ENCODE measurements around the gene FPGS. TPM values are rescaled to one million over a fixed set of nuclear protein-coding genes. Genes with fewer than 3 reads are reported as not detected.

The FPGS gene
- total and polyA plus RNA-seq, 7 experiments from 2014 or later, result 37.3 to 123 (median 90.8) TPM

GRCh38 chr9:127773272-127773671, 29.4 kb upstream of the FPGS start:
- no peak for ATAC-seq
- no peak overlapping the region for H3K27ac ChIP-seq (ENCODE audit: low read depth, low read length)
- Mint-ChIP-seq H3K4me3 (peak overlapping the region in 2 of 10 donors; percentile 38 to 58), H3K9me3 (no peaks in the 10 kb centered on the region), H3K27ac (peak overlapping the region in 7 of 9 donors; percentile 73 to 96 (median 79)), H3K4me1 (peaks cover 37 to 69% (median 62%) of the 10 kb centered on the region in 7 donors), H3K27me3 (no peaks in the 10 kb centered on the region), H3K36me3 (peaks cover 4 to 36% (median 5%) of the 10 kb centered on the region in 5 donors)
- H3K27me3 ChIP-seq (ENCODE audit: control insufficient read depth in 2 of 2, insufficient read depth in 2 of 2, low read length in 2 of 2), result no peaks in the 10 kb centered on the region
- POLR2A ChIA-PET, result interaction anchor here (0.6 to 11.2 kb wide), 6 partner anchors 11 to 144 kb away, joined by 3 to 99 read pairs (median 3); partner anchors contain the start of genes CDK9, PTRH1 and TTC16
- DNase-seq, result no peak
- peaks cover 11 to 35% (median 20%) of the 10 kb centered on the region in 3 experiments for H3K36me3 ChIP-seq (ENCODE audit: control insufficient read depth in 2 of 3, insufficient read depth in 3 of 3, low read length in 3 of 3)
- no peaks in the 10 kb centered on the region for H3K9me3 ChIP-seq (ENCODE audit: control insufficient read depth in 2 of 3, low read length in 3 of 3)
- CTCF ChIA-PET, result interaction anchor here (0.6 to 1.5 kb wide), 3 partner anchors 10 to 257 kb away, joined by 3 to 5 read pairs (median 5); no protein-coding TSS in a partner anchor
- peaks cover 41 to 42% of the 10 kb centered on the region in 2 donors for H3K4me1 ChIP-seq (ENCODE audit: control insufficient read depth in 2 of 2, insufficient read depth in 2 of 2, low read length in 2 of 2)
- H3K4me3 ChIP-seq (ENCODE audit: low read length), result no peak overlapping the region
- intact Hi-C loops (cut with micrococcal nuclease), result loop anchor here (5.0 to 10.0 kb wide), 3 partner anchors 294 to 502 kb away; partner anchors contain the start of genes GOLGA2 (in 1 of the 2), NAIF1 (in 1 of the 2), PTGES2 (in 1 of the 2) and SLC25A25 (in 1 of the 2)

- POLR2A ChIA-PET, result interaction anchor here (3.4 kb wide), 1 partner anchor 11 kb away, joined by 30 read pairs; the partner anchor contains the start of gene CDK9
- H3K9me3 Mint-ChIP-seq, result no peaks in the 10 kb centered on the region
- Histone ChIP-seq H3K4me3 (ENCODE audit: low read length) (no peak overlapping the region), H3K4me1 (ENCODE audit: control insufficient read depth in 2 of 2, insufficient read depth in 2 of 2, low read length in 2 of 2) (peaks cover 36 to 37% of the 10 kb centered on the region in 2 donors), H3K9me3 (ENCODE audit: control insufficient read depth in 2 of 3, low read length in 3 of 3) (no peaks in the 10 kb centered on the region), H3K36me3 (ENCODE audit: control insufficient read depth in 2 of 3, insufficient read depth in 3 of 3, low read length in 3 of 3) (peaks cover 11 to 35% (median 20%) of the 10 kb centered on the region in 3 experiments), H3K27me3 (ENCODE audit: control insufficient read depth in 2 of 2, insufficient read depth in 2 of 2, low read length in 2 of 2) (no peaks in the 10 kb centered on the region), H3K27ac (ENCODE audit: low read depth, low read length) (peak overlapping the region; percentile 16)
- CTCF ChIA-PET, result interaction anchor here (1.5 to 2.7 kb wide), 2 partner anchors 9 to 11 kb away, joined by 5 to 12 read pairs; partner anchors contain the start of gene CDK9
- no peaks in the 10 kb centered on the region for H3K27me3 Mint-ChIP-seq
- no peak for ATAC-seq
- intact Hi-C loops (cut with micrococcal nuclease), result loop anchor here (5.0 to 10.0 kb wide), 3 partner anchors 293 to 501 kb away; partner anchors contain the start of genes GOLGA2 (in 1 of the 2), NAIF1 (in 1 of the 2), PTGES2 (in 1 of the 2) and SLC25A25 (in 1 of the 2)
- DNase-seq, result no peak
- H3K36me3 Mint-ChIP-seq, result peaks cover 4 to 33% (median 5%) of the 10 kb centered on the region in 5 donors
- peak overlapping the region; percentile 32 to 95 (median 77) for H3K27ac Mint-ChIP-seq
- H3K4me1 Mint-ChIP-seq, result peaks cover 30 to 65% (median 57%) of the 10 kb centered on the region in 7 donors
- peak overlapping the region in 7 of 10 donors; percentile 6 to 63 (median 38) for H3K4me3 Mint-ChIP-seq
Observed at GRCh38 chr9:127773981-127774380, 28.7 kb upstream of the FPGS start.

GRCh38 chr9:127776195-127776923, 26.3 kb upstream of the FPGS start:
- Histone ChIP-seq H3K4me1 (ENCODE audit: control insufficient read depth in 2 of 2, insufficient read depth in 2 of 2, low read length in 2 of 2) (peaks cover 36 to 39% of the 10 kb centered on the region in 2 donors), H3K4me3 (ENCODE audit: low read length) (peak overlapping the region; percentile 97), H3K27me3 (ENCODE audit: control insufficient read depth in 2 of 2, insufficient read depth in 2 of 2, low read length in 2 of 2) (no peaks in the 10 kb centered on the region), H3K27ac (ENCODE audit: low read depth, low read length) (peak overlapping the region; percentile 88), H3K9me3 (ENCODE audit: control insufficient read depth in 2 of 3, low read length in 3 of 3) (no peaks in the 10 kb centered on the region), H3K36me3 (ENCODE audit: control insufficient read depth in 2 of 3, insufficient read depth in 3 of 3, low read length in 3 of 3) (peaks cover 11 to 35% (median 20%) of the 10 kb centered on the region in 3 experiments)
- POLR2A ChIA-PET, result interaction anchor here (0.7 to 3.4 kb wide), 14 partner anchors 9 to 325 kb away, joined by 3 to 30 read pairs (median 4); partner anchors contain the start of genes CDK9, FPGS, LRSAM1 and RPL12
- H3K4me1 Mint-ChIP-seq, result peaks cover 21 to 66% (median 49%) of the 10 kb centered on the region in 7 donors
- H3K27ac Mint-ChIP-seq, result peak overlapping the region; percentile 90 to 98 (median 94)
- no peaks in the 10 kb centered on the region for H3K9me3 Mint-ChIP-seq
- intact Hi-C loops (cut with micrococcal nuclease), result loop anchor here (1.0 to 10.0 kb wide), 7 partner anchors 9 to 498 kb away; partner anchors contain the start of genes GOLGA2 (in 1 of the 2), PTGES2 (in 1 of the 2), STXBP1 (in 1 of the 2) and SWI5 (in 1 of the 2)
- peak; percentile 74 for ATAC-seq
- CTCF ChIA-PET, result interaction anchor here (0.6 to 2.7 kb wide), 5 partner anchors 9 to 138 kb away, joined by 3 to 12 read pairs (median 3); partner anchors contain the start of genes CDK9 and TOR2A
- no peaks in the 10 kb centered on the region for H3K27me3 Mint-ChIP-seq
- H3K36me3 Mint-ChIP-seq, result peaks cover 4 to 29% (median 5%) of the 10 kb centered on the region in 5 donors
- DNase-seq, result peak; percentile 47 to 88 (median 84)
- peak overlapping the region; percentile 94 to 100 (median 98) for H3K4me3 Mint-ChIP-seq

DNA sequence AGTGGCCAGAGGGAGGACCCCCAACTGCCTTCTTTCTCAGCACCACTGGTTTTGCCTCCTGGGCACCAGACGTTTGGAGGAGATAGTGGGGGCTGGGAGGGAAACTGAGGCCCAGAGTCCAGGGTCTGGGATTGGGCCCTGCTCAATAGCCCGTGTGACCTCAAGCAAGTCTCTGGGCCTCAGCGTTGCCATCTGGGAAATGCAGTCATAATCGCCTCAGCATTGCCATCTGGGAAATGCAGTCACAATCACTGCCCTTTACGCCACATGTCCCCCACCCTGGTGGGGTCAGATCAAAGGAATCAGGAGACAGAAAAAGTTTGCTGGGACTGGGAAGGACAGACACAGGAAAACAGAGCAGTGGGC, 25.8 kb upstream of the FPGS start:
- peaks cover 4 to 31% (median 5%) of the 10 kb centered on the region in 5 donors for H3K36me3 Mint-ChIP-seq
- intact Hi-C loops (cut with micrococcal nuclease), result loop anchor here (1.0 to 10.0 kb wide), 7 partner anchors 8 to 498 kb away; partner anchors contain the start of genes GOLGA2 (in 1 of the 2), PTGES2 (in 1 of the 2), STXBP1 (in 1 of the 2) and SWI5 (in 1 of the 2)
- H3K4me3 Mint-ChIP-seq, result peak overlapping the region; percentile 94 to 100 (median 98)
- H3K27ac Mint-ChIP-seq, result peak overlapping the region; percentile 90 to 98 (median 94)
- no peaks in the 10 kb centered on the region for H3K9me3 Mint-ChIP-seq
- Histone ChIP-seq H3K4me1 (ENCODE audit: control insufficient read depth in 2 of 2, insufficient read depth in 2 of 2, low read length in 2 of 2) (peaks cover 37 to 44% of the 10 kb centered on the region in 2 donors), H3K36me3 (ENCODE audit: control insufficient read depth in 2 of 3, insufficient read depth in 3 of 3, low read length in 3 of 3) (peaks cover 11 to 35% (median 17%) of the 10 kb centered on the region in 3 experiments), H3K4me3 (ENCODE audit: low read length) (peak overlapping the region; percentile 97), H3K27me3 (ENCODE audit: control insufficient read depth in 2 of 2, insufficient read depth in 2 of 2, low read length in 2 of 2) (no peaks in the 10 kb centered on the region), H3K9me3 (ENCODE audit: control insufficient read depth in 2 of 3, low read length in 3 of 3) (no peaks in the 10 kb centered on the region), H3K27ac (ENCODE audit: low read depth, low read length) (peak overlapping the region; percentile 88)
- H3K27me3 Mint-ChIP-seq, result no peaks in the 10 kb centered on the region
- ChIA-PET CTCF (interaction anchor here (0.7 to 2.7 kb wide), 3 partner anchors 8 to 42 kb away, joined by 3 to 12 read pairs (median 4); partner anchors contain the start of genes CDK9 and TOR2A), POLR2A (interaction anchor here (0.7 to 3.4 kb wide), 9 partner anchors 8 to 129 kb away, joined by 3 to 30 read pairs (median 5); partner anchors contain the start of genes CDK9, FPGS and TOR2A)
- ATAC-seq, result no peak
- no peak for DNase-seq
- H3K4me1 Mint-ChIP-seq, result peaks cover 21 to 66% (median 49%) of the 10 kb centered on the region in 7 donors

GRCh38 chr9:127777368-127777980, 25.2 kb upstream of the FPGS start:
- ATAC-seq (no peak), DNase-seq (no peak)
- POLR2A ChIA-PET, result interaction anchor here (0.9 to 1.8 kb wide), 2 partner anchors 11 to 127 kb away, joined by 3 to 5 read pairs; no protein-coding TSS in a partner anchor
- Histone ChIP-seq H3K36me3 (ENCODE audit: control insufficient read depth in 2 of 3, insufficient read depth in 3 of 3, low read length in 3 of 3) (peaks cover 8 to 30% (median 11%) of the 10 kb centered on the region in 3 experiments), H3K27me3 (ENCODE audit: control insufficient read depth in 2 of 2, insufficient read depth in 2 of 2, low read length in 2 of 2) (no peaks in the 10 kb centered on the region), H3K4me1 (ENCODE audit: control insufficient read depth in 2 of 2, insufficient read depth in 2 of 2, low read length in 2 of 2) (peaks cover 39 to 47% of the 10 kb centered on the region in 2 donors), H3K4me3 (ENCODE audit: low read length) (peak overlapping the region; percentile 97), H3K27ac (ENCODE audit: low read depth, low read length) (peak overlapping the region; percentile 88), H3K9me3 (ENCODE audit: control insufficient read depth in 2 of 3, low read length in 3 of 3) (no peaks in the 10 kb centered on the region)
- Mint-ChIP-seq H3K27ac (peak overlapping the region; percentile 90 to 98 (median 94)), H3K9me3 (no peaks in the 10 kb centered on the region), H3K4me3 (peak overlapping the region; percentile 94 to 100 (median 98)), H3K27me3 (no peaks in the 10 kb centered on the region), H3K36me3 (peaks cover 4 to 31% (median 5%) of the 10 kb centered on the region in 5 donors), H3K4me1 (peaks cover 21 to 69% (median 51%) of the 10 kb centered on the region in 7 donors)
- intact Hi-C loops (cut with micrococcal nuclease), result loop anchor here (5.0 to 10.0 kb wide), 5 partner anchors 165 to 497 kb away; partner anchors contain the start of genes GOLGA2 (in 1 of the 2), PTGES2 (in 1 of the 2), STXBP1 (in 1 of the 2) and SWI5 (in 1 of the 2)
- CTCF ChIA-PET, result interaction anchor here (0.8 to 2.1 kb wide), 2 partner anchors 42 to 189 kb away, joined by 5 to 9 read pairs; partner anchors contain the start of gene TOR2A
